Panc1 (cell line): Measurements from ENCODE around the gene ASAP2.

Source experiments
- CTCF ChIP-seq: fragments of 450-650 bp; IDR thresholded peaks from 2 replicates; pipeline ENCODE4 v1.5.1; 2017; ENCODE audit warnings: mild to moderate bottlenecking
- POLR2AphosphoS5 ChIP-seq: IDR thresholded peaks from 2 replicates; pipeline ENCODE4 v1.6.1; 2012; ENCODE audit warnings: mild to moderate bottlenecking, low read depth, low read length, moderate library complexity

GRCh38 chr2:9188823-9189222 lies 17.8 kb upstream of the ASAP2 start:
- no peak for TF ChIP-seq CTCF
- TF ChIP-seq POLR2AphosphoS5 = no peak
